HEK293 (cell line): Measurements from ENCODE around the gene TTC34.

ENCODE experiments used
- KLF16 ChIP-seq: fragments of 450-650 bp; formaldehyde crosslinking; IDR thresholded peaks from 2 replicates; pipeline ENCODE4 v1.5.1; 2017; ENCODE audit warnings: missing biosample characterization, missing genetic modification characterization
- YY1 ChIP-seq: fragments of 450-650 bp; formaldehyde crosslinking; IDR thresholded peaks from 2 replicates; pipeline ENCODE4 v1.5.1; 2018; ENCODE audit warnings: missing biosample characterization, missing genetic modification characterization
- ZBTB1 ChIP-seq: fragments of 450-650 bp; formaldehyde crosslinking; IDR thresholded peaks from 2 replicates; pipeline ENCODE4 v1.5.1; 2016; ENCODE audit warnings: missing biosample characterization, missing genetic modification characterization
- ZBTB6 ChIP-seq: fragments of 450-650 bp; formaldehyde crosslinking; IDR thresholded peaks from 2 replicates; pipeline ENCODE4 v1.5.1; 2017; ENCODE audit warnings: missing biosample characterization, missing genetic modification characterization
- ZFP37 ChIP-seq: fragments of 450-650 bp; formaldehyde crosslinking; IDR thresholded peaks from 2 replicates; pipeline ENCODE4 v1.5.1; 2016; ENCODE audit warnings: missing biosample characterization, missing genetic modification characterization
- ZNF175 ChIP-seq: fragments of 450-650 bp; formaldehyde crosslinking; IDR thresholded peaks from 2 replicates; pipeline ENCODE4 v1.5.1; 2016; ENCODE audit warnings: missing biosample characterization, missing genetic modification characterization
- ZNF514 ChIP-seq: fragments of 450-650 bp; formaldehyde crosslinking; IDR thresholded peaks from 2 replicates; pipeline ENCODE4 v1.5.1; 2016; ENCODE audit warnings: missing biosample characterization, missing genetic modification characterization
- ZNF600 ChIP-seq: fragments of 450-650 bp; formaldehyde crosslinking; IDR thresholded peaks from 2 replicates; pipeline ENCODE4 v1.5.1; 2016; ENCODE audit warnings: missing biosample characterization, missing genetic modification characterization
- ZNF623 ChIP-seq: fragments of 450-650 bp; formaldehyde crosslinking; IDR thresholded peaks from 2 replicates; pipeline ENCODE4 v1.5.1; 2016; ENCODE audit warnings: missing biosample characterization, missing genetic modification characterization
- TF ChIP-seq, protein P1 (sequence below): fragments of 450-650 bp; formaldehyde crosslinking; IDR thresholded peaks from 2 replicates; pipeline ENCODE4 v1.5.1; 2016; ENCODE audit warnings: missing biosample characterization, missing genetic modification characterization
- TF ChIP-seq, protein P2 (sequence below): fragments of 450-650 bp; formaldehyde crosslinking; IDR thresholded peaks from 2 replicates; pipeline ENCODE4 v1.5.1; 2016; ENCODE audit warnings: missing biosample characterization, missing genetic modification characterization

DNA sequence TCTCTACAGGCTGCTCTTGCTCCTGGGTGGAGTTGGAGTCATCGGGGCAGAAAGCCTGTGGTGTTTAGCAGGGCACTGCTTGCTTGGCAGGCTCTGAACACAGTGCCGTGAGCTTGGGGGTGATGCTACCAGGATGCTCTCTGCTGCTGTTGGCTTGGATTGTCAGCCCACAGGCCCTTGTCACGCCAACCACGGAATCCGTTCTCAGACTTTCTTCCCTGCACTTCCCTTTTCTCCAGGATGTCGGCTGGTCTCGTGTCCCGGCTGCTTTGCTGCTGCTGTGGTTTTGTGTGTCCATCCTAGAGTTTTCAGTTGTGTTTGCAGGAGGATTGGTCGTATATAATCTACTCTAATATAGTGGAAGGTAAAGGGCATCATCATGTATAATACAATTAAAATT, 44.4 kb upstream of the TTC34 start:
- no peak for TF ChIP-seq ZNF514 (tag by site-specific recombination)
- TF ChIP-seq ZNF600 (tag by site-specific recombination), result no peak
- TF ChIP-seq, protein P1, sequence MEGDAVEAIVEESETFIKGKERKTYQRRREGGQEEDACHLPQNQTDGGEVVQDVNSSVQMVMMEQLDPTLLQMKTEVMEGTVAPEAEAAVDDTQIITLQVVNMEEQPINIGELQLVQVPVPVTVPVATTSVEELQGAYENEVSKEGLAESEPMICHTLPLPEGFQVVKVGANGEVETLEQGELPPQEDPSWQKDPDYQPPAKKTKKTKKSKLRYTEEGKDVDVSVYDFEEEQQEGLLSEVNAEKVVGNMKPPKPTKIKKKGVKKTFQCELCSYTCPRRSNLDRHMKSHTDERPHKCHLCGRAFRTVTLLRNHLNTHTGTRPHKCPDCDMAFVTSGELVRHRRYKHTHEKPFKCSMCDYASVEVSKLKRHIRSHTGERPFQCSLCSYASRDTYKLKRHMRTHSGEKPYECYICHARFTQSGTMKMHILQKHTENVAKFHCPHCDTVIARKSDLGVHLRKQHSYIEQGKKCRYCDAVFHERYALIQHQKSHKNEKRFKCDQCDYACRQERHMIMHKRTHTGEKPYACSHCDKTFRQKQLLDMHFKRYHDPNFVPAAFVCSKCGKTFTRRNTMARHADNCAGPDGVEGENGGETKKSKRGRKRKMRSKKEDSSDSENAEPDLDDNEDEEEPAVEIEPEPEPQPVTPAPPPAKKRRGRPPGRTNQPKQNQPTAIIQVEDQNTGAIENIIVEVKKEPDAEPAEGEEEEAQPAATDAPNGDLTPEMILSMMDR (tag by site-specific recombination), result no peak
- TF ChIP-seq, protein P2, sequence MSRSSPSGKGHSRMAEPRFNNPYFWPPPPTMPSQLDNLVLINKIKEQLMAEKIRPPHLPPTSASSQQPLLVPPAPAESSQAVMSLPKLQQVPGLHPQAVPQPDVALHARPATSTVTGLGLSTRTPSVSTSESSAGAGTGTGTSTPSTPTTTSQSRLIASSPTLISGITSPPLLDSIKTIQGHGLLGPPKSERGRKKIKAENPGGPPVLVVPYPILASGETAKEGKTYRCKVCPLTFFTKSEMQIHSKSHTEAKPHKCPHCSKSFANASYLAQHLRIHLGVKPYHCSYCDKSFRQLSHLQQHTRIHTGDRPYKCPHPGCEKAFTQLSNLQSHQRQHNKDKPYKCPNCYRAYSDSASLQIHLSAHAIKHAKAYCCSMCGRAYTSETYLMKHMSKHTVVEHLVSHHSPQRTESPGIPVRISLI, result no peak
- no peak for TF ChIP-seq ZBTB6 (tag by site-specific recombination)
- no peak for TF ChIP-seq ZFP37
- no peak for TF ChIP-seq ZBTB1 (tag by site-specific recombination)
- no peak for TF ChIP-seq ZNF623 (tag by site-specific recombination)
- TF ChIP-seq KLF16 (tag by site-specific recombination), result no peak
- TF ChIP-seq ZNF175, result no peak
- no peak for TF ChIP-seq YY1 (tag by site-specific recombination)
